H1 (cell line): ENCODE measurements around the gene YIPF6. TPM values are rescaled to one million over a fixed set of nuclear protein-coding genes. Genes with fewer than 3 reads are reported as not detected.
A peak's percentile ranks its signal among the peaks of the same experiment; 100 is the strongest.

ENCODE experiments used
- ATF2 ChIP-seq: IDR thresholded peaks from 2 replicates; pipeline ENCODE4 v1.6.1; 2012; ENCODE audit warnings: low read length, inconsistent platforms
- BACH1 ChIP-seq: IDR thresholded peaks from 2 replicates; pipeline ENCODE4 v1.6.1; 2012; ENCODE audit warnings: low read length, improper control_type of control experiment
- CREB1 ChIP-seq: IDR thresholded peaks from 2 replicates; pipeline ENCODE4 v1.6.1; 2012; ENCODE audit warnings: inconsistent platforms
- E2F6 ChIP-seq: IDR thresholded peaks from 2 replicates; pipeline ENCODE4 v1.6.1; 2012; ENCODE audit warnings: inconsistent platforms
- EGR1 ChIP-seq: IDR thresholded peaks from 2 replicates; pipeline ENCODE4 v1.6.1; 2011; ENCODE audit warnings: low read depth, low read length, borderline replicate concordance
- EP300 ChIP-seq, 2 experiments: IDR thresholded peaks; 1 replicate in 1 of 2; 2 replicates in 1 of 2; pipeline ENCODE4 v1.6.1; 2011 to 2012; ENCODE audit warnings: low read depth in 2 of 2, low read length in 2 of 2, mild to moderate bottlenecking in 2 of 2, borderline replicate concordance in 1 of 2, inconsistent platforms in 1 of 2, moderate library complexity in 1 of 2
- NRF1 ChIP-seq: IDR thresholded peaks from 2 replicates; pipeline ENCODE4 v1.6.1; 2011; ENCODE audit warnings: mild to moderate bottlenecking, low read depth, low read length, improper control_type of control experiment
- POLR2A ChIP-seq, 2 experiments: IDR thresholded peaks; 1 replicate in 1 of 2; 2 replicates in 1 of 2; pipeline ENCODE4 v1.6.1; 2011; ENCODE audit warnings: low read depth in 2 of 2, low read length in 2 of 2, mild to moderate bottlenecking in 2 of 2; ENCODE audit errors: control extremely low read depth in 1 of 2
- SRF ChIP-seq: IDR thresholded peaks from 2 replicates; pipeline ENCODE4 v1.6.1; 2011; ENCODE audit warnings: mild to moderate bottlenecking, low read depth, low read length, moderate library complexity
- polyA plus RNA-seq, 7 experiments: library from polyadenylated mRNA; depleted of rRNA in 3 of 7; stranded (reverse) in 5 of 7; unstranded in 2 of 7; fragments of >200 nt in 5 of 7; fragments of 200-250 nt in 2 of 7; gene quantifications; 1 replicate in 5 of 7; 2 replicates in 1 of 7; 4 replicates in 1 of 7; pipeline versions ENCODE4 v1.2.1 to v1.2.3, GENCODE V29; 2011 to 2013; ENCODE audit warnings: missing spikeins in 2 of 7, mixed read lengths in 2 of 7
- total RNA-seq: library from RNA; stranded (reverse); fragmentation: NEBNext Ultra II Directional; extraction: Animal tissue kit (Norgen Biotek cat#: 25700); gene quantifications from 2 replicates; pipeline ENCODE4 v1.2.1, GENCODE V29; 2021
- TF ChIP-seq, protein P1 (sequence below): IDR thresholded peaks from 2 replicates; pipeline ENCODE4 v1.6.1; 2012; ENCODE audit warnings: inconsistent platforms

The YIPF6 gene
- total and polyA plus RNA-seq, 2 of the 8 experiments (the other 6 are each of a cell fraction or from before 2014, with no cell fraction given) = 16.9 to 34.1 TPM

GRCh38 chrX:68498508-68499379 is at the start of gene YIPF6 (continued):
- TF ChIP-seq EP300 (IDR thresholded peaks at IDR 0.05; ENCODE audit: borderline replicate concordance in 1 of 2, low read depth in 2 of 2, low read length in 2 of 2) (no peak), CREB1 (peak; percentile 96), EGR1 (no peak), NRF1 (no peak), SRF (no peak), POLR2A (IDR thresholded peaks at IDR 0.05; ENCODE audit: control extremely low read depth in 1 of 2, low read depth in 2 of 2, low read length in 2 of 2) (peak; percentile 84 to 98), E2F6 (no peak), BACH1 (no peak), ATF2 (no peak)
- TF ChIP-seq, protein P1, sequence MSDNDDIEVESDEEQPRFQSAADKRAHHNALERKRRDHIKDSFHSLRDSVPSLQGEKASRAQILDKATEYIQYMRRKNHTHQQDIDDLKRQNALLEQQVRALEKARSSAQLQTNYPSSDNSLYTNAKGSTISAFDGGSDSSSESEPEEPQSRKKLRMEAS = no peak
